Omental fat pad (tissue), 4 donors: ENCODE measurements around the gene ACTG2. TPM values are rescaled to one million over a fixed set of nuclear protein-coding genes. Genes with fewer than 3 reads are reported as not detected.
"Not testable (repeated sequence)": the region's sequence is repeated elsewhere in the genome, so short reads cannot be mapped to it uniquely, and the experiment has no call there.

Experiments used
- ATAC-seq: fragments of 150-250 bp; one replicate; pipeline ENCODE4 v1.9.1; 2016; ENCODE audit warnings: mild to moderate bottlenecking, moderate library complexity; ENCODE audit not compliant: low FRiP score
- DNase-seq: peaks from one replicate; pipeline ENCODE4 v3.0.0-alpha.2; 2019; ENCODE audit warnings: low spot score
- CTCF ChIP-seq, 3 donors: fragments of 450-650 bp; IDR thresholded peaks; one replicate each; pipeline ENCODE4 v1.5.1; 2016 to 2017; ENCODE audit warnings: antibody characterized with exemption in 3 of 3, mild to moderate bottlenecking in 3 of 3, moderate library complexity in 2 of 3
- total RNA-seq, 4 donors: library from RNA; depleted of rRNA; stranded (reverse); fragments of >200 nt; gene quantifications; one replicate each; pipeline ENCODE4 v1.1.0, GENCODE V29; 2016

Gene ACTG2
- total RNA-seq, 4 donors from 2014 or later: 3.7 to 56.6 (median 7.4) TPM

GRCh38 chr2:73859721-73860586, 32.9 kb upstream of the ACTG2 start:
- DNase-seq (no peak), ATAC-seq (peak; percentile 62)
- TF ChIP-seq CTCF (IDR thresholded peaks at IDR 0.05): no peak

GRCh38 chr2:73862987-73863386, 29.8 kb upstream of the ACTG2 start:
- ATAC-seq (no peak), DNase-seq (no peak)
- TF ChIP-seq CTCF (IDR thresholded peaks at IDR 0.05): no peak

- no peak for TF ChIP-seq CTCF (IDR thresholded peaks at IDR 0.05)
- DNase-seq: no peak
- ATAC-seq: no peak
Observed at GRCh38 chr2:73868204-73868978, 24.4 kb upstream of the ACTG2 start.

GRCh38 chr2:73870084-73870483, 22.7 kb upstream of the ACTG2 start:
- ATAC-seq (no peak), DNase-seq (no peak)
- TF ChIP-seq CTCF (IDR thresholded peaks at IDR 0.05): no peak

- ATAC-seq: no peak
- TF ChIP-seq CTCF (IDR thresholded peaks at IDR 0.05): no peak
- no peak for DNase-seq
Observed at GRCh38 chr2:73877071-73877802, 15.6 kb upstream of the ACTG2 start.

- not testable (repeated sequence) for DNase-seq, ATAC-seq
Observed at GRCh38 chr2:73877984-73878383, 14.8 kb upstream of the ACTG2 start.

GRCh38 chr2:73885406-73885805, 7.4 kb upstream of the ACTG2 start:
- ATAC-seq: no peak

More at GRCh38 chr2:73885406-73885805, 7.4 kb upstream of the ACTG2 start:
- no peak for DNase-seq
- no peak for TF ChIP-seq CTCF (IDR thresholded peaks at IDR 0.05)
